Activated CD8-positive, alpha-beta memory T cell treated with anti-CD3 and anti-CD28 coated beads, Interleukin-2, amount 50 U/mL, for 4 hours (primary cell): ENCODE measurements around the gene HPSE2.
"Not testable (repeated sequence)": the region's sequence is repeated elsewhere in the genome, so short reads cannot be mapped to it uniquely, and the experiment has no call there.

Source experiments
- DNase-seq: peaks from one replicate; pipeline ENCODE4 v3.0.0-alpha.2; 2020

HPSE2 gene

GRCh38 chr10:99002392-99002791 lies 233.3 kb downstream of the HPSE2 start:
- no peak for DNase-seq

GRCh38 chr10:98997596-98997995 lies 238.1 kb downstream of the HPSE2 start:
- DNase-seq: no peak

- no peak for DNase-seq
Measured at GRCh38 chr10:98994030-98994429, 241.6 kb downstream of the HPSE2 start.

- DNase-seq: not testable (repeated sequence)
Measured at GRCh38 chr10:98983751-98984150, 251.9 kb downstream of the HPSE2 start.

- no peak for DNase-seq
Measured at GRCh38 chr10:98980353-98980752, 255.3 kb downstream of the HPSE2 start.

- DNase-seq: no peak
Measured at GRCh38 chr10:98971464-98971863, 264.2 kb downstream of the HPSE2 start.

- DNase-seq: no peak
Measured at GRCh38 chr10:98967601-98968000, 268.1 kb downstream of the HPSE2 start.

GRCh38 chr10:98963608-98964007 lies 272.0 kb downstream of the HPSE2 start:
- DNase-seq: no peak

GRCh38 chr10:98959379-98959778 lies 276.3 kb downstream of the HPSE2 start:
- DNase-seq: no peak

GRCh38 chr10:98957801-98958200 lies 277.9 kb downstream of the HPSE2 start:
- DNase-seq: no peak

GRCh38 chr10:98956576-98957260 lies 278.9 kb downstream of the HPSE2 start:
- DNase-seq: no peak

GRCh38 chr10:98953251-98953650 lies 282.4 kb downstream of the HPSE2 start:
- DNase-seq: no peak

- no peak for DNase-seq
Measured at GRCh38 chr10:98951269-98952000, 284.2 kb downstream of the HPSE2 start.

- no peak for DNase-seq
Measured at GRCh38 chr10:98950106-98950505, 285.5 kb downstream of the HPSE2 start.

- DNase-seq: no peak
Measured at GRCh38 chr10:98949306-98949705, 286.3 kb downstream of the HPSE2 start.

- no peak for DNase-seq
Measured at GRCh38 chr10:98943681-98944080, 292.0 kb downstream of the HPSE2 start.

GRCh38 chr10:98929709-98930108 lies 305.9 kb downstream of the HPSE2 start:
- DNase-seq: no peak

GRCh38 chr10:98925651-98926050 lies 310.0 kb downstream of the HPSE2 start:
- DNase-seq: no peak

- DNase-seq: no peak
Measured at GRCh38 chr10:98924526-98924925, 311.1 kb downstream of the HPSE2 start.

GRCh38 chr10:98921316-98921715 lies 314.3 kb downstream of the HPSE2 start:
- no peak for DNase-seq

GRCh38 chr10:98920807-98921206 lies 314.8 kb downstream of the HPSE2 start:
- DNase-seq: no peak

- DNase-seq: no peak
Measured at GRCh38 chr10:98920360-98920759, 315.3 kb downstream of the HPSE2 start.

- no peak for DNase-seq
Measured at GRCh38 chr10:98919899-98920298, 315.8 kb downstream of the HPSE2 start.

GRCh38 chr10:98917828-98918227 lies 317.8 kb downstream of the HPSE2 start:
- no peak for DNase-seq
